Ovary (tissue), 3 donors: ENCODE measurements around the gene SLC6A12.

Source experiments
- CTCF ChIP-seq, 3 donors: fragments of 450-650 bp in 2 of 3; fragments of 200-600 bp in 1 of 3; IDR thresholded peaks; one replicate each; pipeline versions ENCODE4 v1.5.1 to v1.8.0; 2016 to 2022; ENCODE audit warnings: antibody characterized with exemption in 3 of 3, mild to moderate bottlenecking in 1 of 3
- EP300 ChIP-seq: sonication (generic); formaldehyde crosslinking; IDR thresholded peaks from one replicate; pipeline ENCODE4 v1.6.1; 2017; ENCODE audit warnings: antibody characterized with exemption
- POLR2A ChIP-seq: fragments of 450-650 bp; IDR thresholded peaks from one replicate; pipeline ENCODE4 v1.6.1; 2017; ENCODE audit warnings: antibody characterized with exemption, mild to moderate bottlenecking, moderate library complexity
- donor health status: DM: no; HTN: no; CAD: no.

DNA sequence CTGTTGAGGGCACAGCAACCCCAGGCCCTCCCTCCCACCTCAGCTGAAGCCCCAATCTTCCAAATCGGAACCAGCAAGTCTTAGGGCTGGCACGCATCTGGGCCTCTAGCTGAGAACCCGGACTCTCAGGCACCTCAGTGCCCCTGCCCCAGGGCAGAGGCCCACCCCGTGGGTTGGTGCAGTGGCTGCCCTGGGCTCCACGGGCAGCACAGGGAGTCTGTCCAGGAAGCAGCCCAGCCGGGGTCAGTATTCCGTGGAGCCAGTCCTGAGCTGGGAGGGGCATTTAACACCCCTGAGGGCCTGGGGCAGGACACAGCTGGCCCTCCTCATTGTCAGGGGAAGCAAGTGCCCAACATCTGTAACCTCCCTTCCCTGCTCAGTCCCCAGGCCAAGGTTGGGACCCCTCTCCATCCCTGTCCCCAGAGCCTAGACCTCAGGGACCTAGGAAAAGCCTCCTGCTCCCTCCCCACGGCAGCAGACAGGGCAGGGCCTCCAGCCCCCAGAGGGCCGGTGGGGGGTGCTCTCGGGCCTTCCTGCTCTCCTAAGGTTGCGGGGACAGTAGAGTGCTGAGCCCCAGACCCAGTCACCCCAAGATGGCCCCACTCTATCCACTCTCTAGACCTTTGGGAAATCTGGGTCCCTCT lies 36.5 kb downstream of the SLC6A12 start:
- TF ChIP-seq EP300 (no peak), CTCF (IDR thresholded peaks at IDR 0.05) (no peak), POLR2A (no peak)
